Cardiac septum (tissue), 1 donor: ENCODE results near the gene AP1S1. TPM values are rescaled to one million over a fixed set of nuclear protein-coding genes. Genes with fewer than 3 reads are reported as not detected.
"Not testable (repeated sequence)": the region's sequence is repeated elsewhere in the genome, so short reads cannot be mapped to it uniquely, and the experiment has no call there.

Experiments used
- DNase-seq: peaks from one replicate; pipeline ENCODE4 v3.0.0-alpha.2; 2020; ENCODE audit warnings: low spot score
- intact Hi-C: fragments of 100-400 bp; cut with DNase I; formaldehyde crosslinking; loops from one replicate; pipeline ENCODE4 v1.14.0; 2022
- long read RNA-seq: library from polyadenylated mRNA; unstranded; transcript quantifications from one replicate; pipeline ENCODE4 v2.0.0, GENCODE V29; 2021
- total RNA-seq: library from RNA; stranded (reverse); fragmentation: NEBNext Ultra II Directional; extraction: Animal tissue kit (Norgen Biotek cat#: 25700); gene quantifications from one replicate; pipeline ENCODE4 v1.2.1, GENCODE V29; 2021
- donor health status: DM: no; HTN: no; CAD: no.

AP1S1 gene
- 12.1 TPM for total RNA-seq
- long read RNA-seq, partial matches to known transcripts = 0 of 1 reads
- long read RNA-seq, other reads (novel, unspliced or antisense) = 0 of 1 reads

DNA sequence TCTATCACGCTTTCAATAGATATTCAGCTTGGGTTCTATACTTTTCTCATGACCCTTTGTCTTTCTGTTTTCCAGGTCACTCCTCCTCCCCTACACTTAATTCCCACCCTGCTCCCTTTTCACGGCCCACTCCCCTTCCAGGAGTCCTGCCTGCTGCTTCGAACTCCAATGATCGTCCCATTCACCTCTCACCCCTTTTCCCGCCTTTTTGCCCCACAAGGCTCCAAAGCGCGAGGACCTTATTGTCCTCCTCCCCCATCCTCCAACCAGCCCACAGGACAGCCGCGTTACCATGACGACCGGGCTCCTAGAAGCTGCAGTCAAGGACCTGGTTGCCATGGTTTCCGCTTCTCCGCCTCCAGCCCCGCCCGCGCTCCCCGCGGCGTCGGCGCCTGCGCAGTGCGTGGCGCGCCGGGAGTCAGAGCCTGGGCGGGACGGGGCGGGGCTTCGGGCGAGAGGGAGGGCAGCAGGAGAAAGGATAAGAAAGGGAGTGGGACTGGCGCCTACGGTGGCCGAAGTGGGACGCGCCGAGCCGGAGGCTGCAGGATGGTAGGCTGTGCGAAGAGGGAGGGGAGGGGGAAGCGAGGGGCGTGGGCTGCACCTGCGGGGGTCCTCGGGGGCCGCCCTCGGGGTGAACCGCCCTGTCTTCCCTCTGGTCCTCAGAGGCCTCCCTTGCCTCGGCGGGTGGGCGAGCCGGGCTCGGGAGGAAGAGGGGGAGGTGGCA, at the start of gene AP1S1:
Gene AP1S1, plus strand, starts transcription at position 508 of the 724 bp plus-strand sequence. Its CDS starts 39 bp downstream, at position 547.
- DNase-seq = peak; percentile 95
- intact Hi-C loops = loop anchor here (1.0 kb wide), 1 partner anchor 11 kb away; the partner anchor contains the start of gene VGF

DNA sequence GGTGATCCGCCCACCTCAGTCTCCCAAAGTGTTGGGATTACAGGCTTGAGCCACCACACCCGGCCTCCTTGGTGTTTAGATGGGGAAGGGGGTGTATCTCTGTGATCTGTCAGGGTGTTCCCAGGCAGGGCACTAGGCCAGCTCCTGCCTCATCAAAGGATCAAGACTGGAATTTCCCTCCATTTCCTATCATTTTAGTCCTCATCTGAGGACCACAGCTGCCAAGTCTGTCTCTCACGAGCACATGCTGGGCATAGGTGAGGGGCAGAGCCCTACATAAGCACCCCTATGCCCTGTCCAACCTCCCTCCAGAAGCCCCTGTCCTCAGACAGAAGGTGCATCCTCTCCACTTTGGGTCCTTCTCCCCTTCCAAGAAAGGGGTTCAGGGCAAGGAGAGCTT, 49.5 kb upstream of the AP1S1 start:
- DNase-seq = no peak
- intact Hi-C loops = no loop called here

GRCh38 chr7:101105248-101105647, 49.0 kb upstream of the AP1S1 start:
- DNase-seq, intact Hi-C loops: not testable (repeated sequence)

DNA sequence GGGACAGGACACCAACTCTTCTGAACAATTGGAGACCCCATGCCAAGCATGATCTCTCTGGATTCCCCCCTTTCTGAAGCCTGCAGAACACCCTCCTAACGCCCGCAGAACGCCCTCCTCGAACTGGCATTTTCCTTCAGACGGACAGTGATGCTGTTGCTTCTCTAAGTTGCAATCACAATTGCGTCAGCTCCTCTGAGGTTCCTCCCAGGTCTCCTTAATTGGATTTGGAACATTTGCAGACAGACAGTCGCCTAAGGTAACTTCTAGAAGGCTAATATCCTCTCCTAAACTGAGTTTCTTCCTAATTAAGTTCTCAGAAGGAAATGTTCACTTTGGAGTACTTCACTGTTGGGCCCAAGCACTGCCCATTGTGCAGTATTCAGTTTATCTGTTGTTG, 47.9 kb upstream of the AP1S1 start:
- DNase-seq = no peak
- intact Hi-C loops = no loop called here

GRCh38 chr7:101108330-101108857, 45.9 kb upstream of the AP1S1 start:
- peak; percentile 81 for DNase-seq
- intact Hi-C loops = no loop called here

- no peak for DNase-seq
- intact Hi-C loops = no loop called here
These were observed 45.3 kb upstream of the AP1S1 start for GRCh38 chr7:101108961-101109360.

DNA sequence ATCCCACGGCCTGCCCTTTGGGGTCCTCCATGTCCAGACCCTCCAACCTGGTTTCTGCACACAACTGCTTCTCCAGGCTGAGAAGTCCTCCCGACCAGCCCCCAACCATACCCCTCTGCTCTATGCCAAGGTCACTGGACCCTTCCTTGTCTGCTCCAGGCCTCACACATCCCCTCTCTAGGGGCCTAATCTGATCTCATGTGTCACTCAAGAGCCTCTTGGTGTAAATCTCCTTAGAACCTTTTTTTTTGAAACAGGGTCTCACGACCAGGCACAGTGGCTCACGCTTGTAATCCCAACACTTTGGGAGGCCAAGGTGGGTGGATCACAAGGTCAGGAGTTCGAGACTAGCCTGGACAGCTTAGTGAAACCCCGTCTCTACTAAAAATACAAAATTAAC, 44.9 kb upstream of the AP1S1 start:
- intact Hi-C loops = no loop called here
- DNase-seq = no peak

DNA sequence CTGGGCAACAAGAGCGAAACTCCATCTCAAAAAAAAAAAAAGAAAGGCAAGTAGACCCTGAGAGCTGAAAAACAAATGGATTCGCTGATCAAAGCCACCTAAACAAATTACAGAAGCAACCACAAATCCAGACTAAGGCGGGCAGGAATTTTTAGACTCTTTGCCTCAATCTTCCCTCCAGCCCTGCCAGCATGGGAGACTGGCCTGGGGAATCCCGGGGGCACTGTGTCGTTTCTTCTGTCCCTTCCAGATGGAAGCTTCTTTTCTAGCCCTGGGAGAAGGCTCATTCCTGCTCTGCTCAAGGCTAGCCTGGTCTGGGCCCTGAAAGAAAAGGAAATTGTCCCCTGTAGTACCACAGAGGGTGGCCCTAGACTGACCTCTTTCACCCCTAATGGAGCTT, 43.0 kb upstream of the AP1S1 start:
- DNase-seq = no peak
- intact Hi-C loops = no loop called here

GRCh38 chr7:101112233-101112632, 42.0 kb upstream of the AP1S1 start:
- intact Hi-C loops = no loop called here
- DNase-seq = peak; percentile 82

DNA sequence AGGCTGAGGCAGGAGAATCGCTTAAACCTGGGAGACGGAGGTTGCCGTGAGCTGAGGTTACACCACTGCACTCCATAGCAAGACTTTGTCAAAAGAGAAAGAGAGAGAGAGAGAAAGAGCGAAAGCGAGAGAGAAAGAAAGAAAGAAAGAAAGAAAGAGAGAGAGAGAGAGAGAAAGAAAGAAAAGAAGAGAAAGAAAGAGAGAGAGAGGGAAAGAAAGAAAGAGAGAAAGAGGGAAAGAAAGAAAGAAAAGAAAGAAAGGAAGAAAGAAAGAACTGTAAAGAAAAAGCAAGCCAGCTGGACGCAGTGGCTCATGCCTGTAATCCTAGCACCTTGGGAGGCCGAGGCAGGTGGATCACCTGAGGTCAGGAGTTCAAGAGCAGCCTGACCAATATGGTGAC, 41.1 kb upstream of the AP1S1 start:
- intact Hi-C loops, DNase-seq: not testable (repeated sequence)

DNA sequence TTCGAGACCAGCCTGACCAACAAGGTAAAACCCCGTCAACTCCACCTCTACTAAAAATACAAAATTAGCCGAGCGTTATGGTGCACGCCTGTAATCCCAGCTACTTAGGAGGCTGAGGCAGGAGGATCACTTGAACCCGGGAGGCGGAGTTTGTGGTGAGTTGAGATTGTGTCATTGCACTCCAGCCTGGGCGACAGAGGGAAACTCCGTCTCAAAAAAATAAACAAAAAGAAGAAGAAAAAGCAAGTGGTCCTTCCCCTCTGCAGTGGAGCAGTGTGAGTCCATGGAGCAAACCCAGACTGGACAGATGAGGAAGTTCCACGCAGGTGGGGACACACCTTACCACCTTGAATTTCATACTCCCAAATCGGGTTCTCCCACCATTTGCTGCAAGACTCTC, 40.4 kb upstream of the AP1S1 start:
- no peak for DNase-seq
- intact Hi-C loops = no loop called here

GRCh38 chr7:101114492-101114891, 39.8 kb upstream of the AP1S1 start:
- intact Hi-C loops = no loop called here
- DNase-seq = no peak

DNA sequence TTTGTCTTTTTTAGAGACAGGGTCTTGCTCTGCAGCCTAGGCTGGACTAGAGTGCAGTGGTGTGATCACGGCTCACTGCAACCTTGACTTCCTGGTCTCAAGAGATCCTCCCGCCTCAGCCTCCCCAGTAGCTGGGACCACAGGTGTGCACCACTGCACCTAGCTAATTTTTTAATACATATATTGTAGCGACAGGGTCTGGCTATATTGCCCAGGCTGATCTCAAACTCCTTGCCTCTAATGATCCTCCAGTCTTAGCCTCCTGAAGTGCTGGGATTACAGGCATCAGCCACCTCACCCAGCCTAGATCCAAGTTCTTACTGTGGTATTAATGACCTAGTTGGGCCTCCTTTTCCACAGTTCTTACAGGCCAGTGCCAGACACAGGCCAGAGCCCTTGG, 39.1 kb upstream of the AP1S1 start:
- intact Hi-C loops = no loop called here
- DNase-seq = no peak

- no peak for DNase-seq
- intact Hi-C loops = loop anchor here (2.0 kb wide), 1 partner anchor 16 kb away; no protein-coding TSS in a partner anchor
These were observed 37.4 kb upstream of the AP1S1 start for GRCh38 chr7:101116898-101117297.

- DNase-seq = no peak
These were observed 35.4 kb upstream of the AP1S1 start for GRCh38 chr7:101118856-101119255.

DNA sequence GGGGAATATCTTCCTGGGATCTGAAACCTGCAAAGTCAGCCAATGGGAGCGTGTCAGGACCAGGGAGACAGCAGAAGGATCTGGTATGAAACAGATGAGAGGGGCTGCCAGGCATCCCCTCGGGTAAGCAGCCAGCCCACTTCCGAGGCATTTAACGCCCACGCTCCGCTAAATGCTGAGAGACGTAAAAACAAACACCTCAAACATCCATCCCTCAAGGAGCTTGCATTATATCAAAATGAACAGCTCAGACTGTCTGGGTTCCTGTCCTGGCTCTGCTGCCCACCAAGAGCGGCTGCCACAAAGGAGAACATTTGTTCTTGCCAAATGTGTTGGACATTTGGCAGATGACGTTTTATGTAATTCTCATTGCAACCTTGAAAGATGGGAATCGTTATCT, 34.4 kb upstream of the AP1S1 start:
- DNase-seq = no peak
- intact Hi-C loops = no loop called here

More at GRCh38 chr7:101118856-101119255, 35.4 kb upstream of the AP1S1 start:
- intact Hi-C loops = no loop called here

- intact Hi-C loops = no loop called here
- DNase-seq = no peak
These were observed 34.0 kb upstream of the AP1S1 start for GRCh38 chr7:101120315-101120714.

GRCh38 chr7:101121631-101121990, 32.7 kb upstream of the AP1S1 start:
- intact Hi-C loops, DNase-seq: not testable (repeated sequence)

DNA sequence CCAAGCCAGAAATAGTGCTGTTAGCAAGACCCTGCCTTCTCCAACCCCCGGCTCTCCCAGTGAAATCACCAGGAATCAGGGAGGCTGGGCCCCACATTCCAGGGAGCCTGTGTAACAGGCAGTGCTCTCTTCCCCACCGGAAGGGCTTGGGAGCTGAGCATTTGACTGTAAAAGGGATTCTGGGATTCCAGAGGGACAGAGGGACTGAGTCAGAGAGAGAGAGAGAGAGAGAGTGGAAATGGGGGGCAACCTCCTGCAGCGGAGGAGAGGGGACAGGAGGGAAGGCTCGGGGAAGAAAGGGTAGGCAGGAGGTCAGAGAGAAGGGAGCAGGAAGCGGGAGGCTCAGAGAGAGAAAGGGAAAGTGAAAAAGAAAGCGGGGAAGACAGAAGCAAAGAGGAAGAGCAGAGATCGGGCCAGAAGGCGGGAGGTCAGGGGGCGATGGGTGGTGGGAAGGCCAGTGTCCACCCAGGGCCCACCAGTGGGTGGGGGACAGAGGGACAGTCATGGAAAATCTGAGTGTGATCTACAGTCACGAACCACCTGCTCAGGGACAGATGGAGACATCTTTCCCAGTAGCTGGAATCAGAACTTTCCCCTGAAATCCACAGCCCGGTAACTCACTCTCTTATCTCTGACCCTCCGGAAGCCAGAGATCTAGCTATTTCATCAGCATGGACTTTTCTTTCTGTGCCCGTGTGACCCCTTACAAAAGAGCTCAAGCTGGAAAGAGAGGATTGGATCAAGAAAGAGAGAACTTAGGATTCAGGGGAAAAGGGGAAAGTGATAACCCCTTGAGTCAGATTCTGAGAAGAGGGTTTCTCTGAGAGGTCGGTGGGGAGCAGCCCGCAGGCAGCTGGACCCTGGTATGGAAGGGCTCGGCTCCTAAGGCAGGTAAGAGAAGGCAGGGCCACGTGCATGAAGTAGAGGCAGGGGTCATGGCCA, 32.0 kb upstream of the AP1S1 start:
- intact Hi-C loops = no loop called here

More for the DNA sequence above, 32.0 kb upstream of the AP1S1 start:
- peak; percentile 90 for DNase-seq
